Ascending aorta (tissue), 2 donors: ENCODE measurements around the gene TSPEAR. TPM values are rescaled to one million over a fixed set of nuclear protein-coding genes. Genes with fewer than 3 reads are reported as not detected.

Source experiments
- DNase-seq, 2 donors: peaks; one replicate each; pipeline ENCODE4 v3.0.0-alpha.2; 2019; ENCODE audit warnings: low spot score in 2 of 2
- H3K27ac ChIP-seq, 2 donors: fragments of 200-600 bp; sonication (generic); one replicate each; pipeline ENCODE4 v1.5.1; 2016 to 2017; ENCODE audit warnings: mild to moderate bottlenecking in 1 of 2
- H3K27me3 ChIP-seq: fragments of 200-600 bp; sonication (generic); one replicate; pipeline ENCODE4 v1.5.1; 2017
- H3K36me3 ChIP-seq, 2 donors: fragments of 200-600 bp; sonication (generic); one replicate each; pipeline ENCODE4 v1.5.1; 2016
- H3K4me1 ChIP-seq, 2 donors: fragments of 200-600 bp; sonication (generic); one replicate each; pipeline ENCODE4 v1.5.1; 2016 to 2017; ENCODE audit warnings: mild to moderate bottlenecking in 1 of 2
- H3K4me3 ChIP-seq, 2 donors: fragments of 200-600 bp; sonication (generic); one replicate each; pipeline ENCODE4 v1.5.1; 2016 to 2017; ENCODE audit warnings: mild to moderate bottlenecking in 1 of 2
- H3K9me3 ChIP-seq, 2 donors: fragments of 200-600 bp; sonication (generic); one replicate each; pipeline ENCODE4 v1.5.1; 2016
- intact Hi-C: fragments of 100-400 bp; cut with DNase I; formaldehyde crosslinking; loops from one replicate; pipeline ENCODE4 v1.15.1; 2023
- total RNA-seq: library from RNA; depleted of rRNA; stranded (reverse); fragments of >200 nt; gene quantifications from one replicate; pipeline ENCODE4 v1.1.0, GENCODE V29; 2016
- TF ChIP-seq, protein P1 (sequence below), 3 experiments: fragments of 200-600 bp in 2 of 3; fragments of 450-650 bp in 1 of 3; sonication (generic) in 2 of 3; IDR thresholded peaks; one replicate each; pipeline ENCODE4 v1.5.1; 2016 to 2019; ENCODE audit warnings: antibody characterized with exemption in 3 of 3, mild to moderate bottlenecking in 1 of 3, moderate library complexity in 1 of 3

The TSPEAR gene
- total RNA-seq, 1 donor from 2014 or later: not detected

DNA sequence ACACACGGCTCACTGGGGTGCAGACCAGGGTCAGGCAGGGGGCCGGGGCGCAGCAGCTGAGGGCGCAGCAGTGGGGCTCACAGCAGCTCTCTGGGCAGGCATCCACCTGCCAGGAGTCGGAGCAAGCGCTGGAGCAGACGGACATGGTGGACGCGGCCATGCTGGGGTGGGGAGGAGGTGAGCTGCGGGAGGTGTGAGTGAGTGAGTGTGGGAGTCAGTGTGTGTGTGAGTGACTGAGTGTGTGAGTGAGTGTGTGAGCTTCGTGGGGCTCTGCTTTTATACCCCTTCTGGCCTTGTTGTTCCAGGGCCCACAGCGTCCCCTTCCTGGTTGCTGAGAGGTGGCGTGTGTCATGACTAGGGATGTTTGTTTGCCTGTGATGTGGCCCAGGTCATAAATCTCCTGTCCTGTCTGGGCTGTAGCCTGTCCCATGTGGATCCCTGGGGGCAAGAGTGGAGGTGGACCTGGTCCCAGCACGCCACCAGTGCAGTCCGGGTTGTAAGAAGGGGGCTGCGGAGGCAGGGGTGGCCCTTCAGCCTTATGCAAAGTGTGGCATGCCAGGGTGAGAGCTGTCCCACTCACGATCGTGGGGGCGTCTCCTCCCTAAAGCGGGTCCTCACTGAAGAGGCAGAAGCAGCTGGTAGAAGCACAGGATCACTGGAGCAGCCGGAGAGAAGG is 171.2 kb downstream of the TSPEAR start, which contains the start of gene KRTAP10-1:
Gene KRTAP10-1, minus strand, starts transcription at position 205 of the 676 bp plus-strand sequence. Its CDS starts 45 bp downstream, at position 160.
- H3K36me3 ChIP-seq: no peaks in the 10 kb centered on the region
- intact Hi-C loops: no loop called here
- H3K4me3 ChIP-seq: no peak within 1 kb of the TSS
- H3K27ac ChIP-seq: no peak within 1 kb of the TSS
- TF ChIP-seq, protein P1, sequence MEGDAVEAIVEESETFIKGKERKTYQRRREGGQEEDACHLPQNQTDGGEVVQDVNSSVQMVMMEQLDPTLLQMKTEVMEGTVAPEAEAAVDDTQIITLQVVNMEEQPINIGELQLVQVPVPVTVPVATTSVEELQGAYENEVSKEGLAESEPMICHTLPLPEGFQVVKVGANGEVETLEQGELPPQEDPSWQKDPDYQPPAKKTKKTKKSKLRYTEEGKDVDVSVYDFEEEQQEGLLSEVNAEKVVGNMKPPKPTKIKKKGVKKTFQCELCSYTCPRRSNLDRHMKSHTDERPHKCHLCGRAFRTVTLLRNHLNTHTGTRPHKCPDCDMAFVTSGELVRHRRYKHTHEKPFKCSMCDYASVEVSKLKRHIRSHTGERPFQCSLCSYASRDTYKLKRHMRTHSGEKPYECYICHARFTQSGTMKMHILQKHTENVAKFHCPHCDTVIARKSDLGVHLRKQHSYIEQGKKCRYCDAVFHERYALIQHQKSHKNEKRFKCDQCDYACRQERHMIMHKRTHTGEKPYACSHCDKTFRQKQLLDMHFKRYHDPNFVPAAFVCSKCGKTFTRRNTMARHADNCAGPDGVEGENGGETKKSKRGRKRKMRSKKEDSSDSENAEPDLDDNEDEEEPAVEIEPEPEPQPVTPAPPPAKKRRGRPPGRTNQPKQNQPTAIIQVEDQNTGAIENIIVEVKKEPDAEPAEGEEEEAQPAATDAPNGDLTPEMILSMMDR (IDR thresholded peaks at IDR 0.05): no peak
- H3K4me1 ChIP-seq: no peaks in the 10 kb centered on the region
- H3K27me3 ChIP-seq: no peaks in the 10 kb centered on the region
- peaks cover 0 to 9% of the 10 kb centered on the region in 2 donors for H3K9me3 ChIP-seq
- DNase-seq: no peak

DNA sequence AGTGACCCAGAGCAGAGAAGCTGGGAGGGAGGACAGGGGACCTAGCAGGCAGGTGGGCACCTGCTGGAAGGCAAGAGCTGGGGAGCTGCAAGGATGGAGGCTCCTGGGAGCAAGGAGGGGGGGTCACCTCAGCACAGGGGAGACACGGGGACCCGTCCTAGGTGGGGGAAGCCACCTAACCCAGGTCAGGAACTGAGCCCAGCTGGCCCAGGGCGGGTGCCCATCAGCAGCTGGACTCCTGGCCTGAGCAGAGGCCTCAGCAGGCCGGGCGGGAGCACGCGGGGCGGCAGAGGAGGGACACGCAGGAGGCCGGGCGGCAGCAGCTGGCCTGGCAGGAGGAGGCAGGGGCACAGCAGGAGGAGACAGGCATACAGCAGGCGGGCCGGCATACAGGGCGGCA is 172.3 kb downstream of the TSPEAR start:
- Histone ChIP-seq H3K4me3 (no peak overlapping the region), H3K4me1 (no peaks in the 10 kb centered on the region), H3K9me3 (peaks cover 0 to 9% of the 10 kb centered on the region in 2 donors), H3K27me3 (no peaks in the 10 kb centered on the region), H3K27ac (no peak overlapping the region), H3K36me3 (no peaks in the 10 kb centered on the region)
- TF ChIP-seq, protein P1 (IDR thresholded peaks at IDR 0.05): no peak
- intact Hi-C loops: no loop called here
- DNase-seq: no peak

DNA sequence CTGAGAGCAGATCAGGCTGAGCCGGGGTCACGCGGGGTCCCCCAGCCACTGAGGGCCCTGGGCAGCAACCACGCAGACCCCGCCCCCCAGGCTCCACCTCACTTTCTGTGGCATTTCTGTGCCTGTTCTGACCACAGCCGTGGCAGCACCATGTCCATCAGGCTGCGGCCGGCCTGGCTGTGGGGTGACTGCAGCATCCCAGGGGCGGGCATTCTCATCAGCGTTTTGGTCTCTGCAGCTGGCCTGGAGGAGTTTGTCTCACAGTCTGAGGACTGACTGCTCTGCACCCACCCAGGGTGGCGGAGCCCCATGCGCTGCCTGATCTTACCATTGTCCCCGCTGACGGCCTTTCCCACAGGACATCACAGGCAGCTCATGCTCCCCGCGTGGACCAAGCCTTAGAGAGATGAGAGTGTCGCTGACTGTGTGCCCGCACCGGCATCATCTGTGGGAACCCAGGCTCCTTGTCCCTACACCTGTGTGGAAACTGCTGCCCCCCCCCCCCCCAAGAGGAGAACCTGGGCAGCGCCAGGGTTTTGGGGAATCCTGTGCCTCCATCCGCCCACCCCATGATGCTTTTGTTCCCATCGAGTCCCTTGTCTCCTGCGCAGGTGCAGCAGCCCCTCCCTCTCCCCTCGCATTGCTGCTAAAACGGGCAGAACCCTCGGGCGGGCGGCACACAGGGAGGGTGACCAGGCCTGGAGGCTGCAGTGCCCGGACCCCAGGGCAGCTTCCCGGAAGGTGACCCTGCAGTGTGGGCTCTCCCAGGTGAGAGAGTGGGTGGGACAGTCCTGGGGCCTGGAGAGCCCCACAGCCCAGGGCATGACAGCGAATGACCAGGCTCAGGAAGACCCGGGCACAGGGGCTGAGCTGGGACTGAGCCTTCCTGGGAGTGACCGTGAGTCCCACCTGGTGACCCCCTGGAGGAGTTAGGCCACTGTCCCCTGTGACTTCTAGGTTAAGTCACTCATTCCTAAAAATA is 173.2 kb downstream of the TSPEAR start:
- TF ChIP-seq, protein P1 (IDR thresholded peaks at IDR 0.05): no peak
- DNase-seq: no peak
- intact Hi-C loops: no loop called here

DNA sequence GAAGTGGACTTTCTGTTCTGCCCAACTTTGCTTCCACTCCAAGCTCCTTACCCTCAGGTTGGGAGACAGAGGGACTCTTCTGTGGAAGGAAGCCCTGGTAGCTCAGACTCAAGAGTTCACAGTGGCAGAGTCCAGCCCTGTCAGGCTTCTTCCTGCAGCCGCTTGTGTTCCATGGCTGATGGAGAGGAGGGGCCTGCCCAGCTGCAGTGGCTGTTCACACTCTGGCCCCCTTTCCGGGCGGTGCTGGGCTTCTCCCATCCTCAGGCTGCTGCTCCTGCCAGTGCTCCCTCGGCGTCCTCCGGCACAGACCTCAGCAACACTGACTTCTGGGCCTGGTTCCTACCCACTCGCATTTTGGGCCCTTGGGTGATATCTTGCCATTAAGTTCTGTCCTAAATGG is 175.4 kb downstream of the TSPEAR start:
- Histone ChIP-seq H3K4me3 (no peak overlapping the region), H3K4me1 (no peaks in the 10 kb centered on the region), H3K27me3 (no peaks in the 10 kb centered on the region), H3K27ac (no peak overlapping the region), H3K36me3 (no peaks in the 10 kb centered on the region), H3K9me3 (no peaks in the 10 kb centered on the region)
- intact Hi-C loops: no loop called here
- peak in 1 of 2 donors; percentile 35 for DNase-seq
- TF ChIP-seq, protein P1 (IDR thresholded peaks at IDR 0.05): no peak

More for the DNA sequence above, 173.2 kb downstream of the TSPEAR start:
- no peaks in the 10 kb centered on the region for H3K27me3 ChIP-seq
- H3K4me1 ChIP-seq: no peaks in the 10 kb centered on the region
- no peaks in the 10 kb centered on the region for H3K36me3 ChIP-seq
- no peak overlapping the region for H3K27ac ChIP-seq
- H3K9me3 ChIP-seq: peaks cover 0 to 9% of the 10 kb centered on the region in 2 donors
- H3K4me3 ChIP-seq: no peak overlapping the region

DNA sequence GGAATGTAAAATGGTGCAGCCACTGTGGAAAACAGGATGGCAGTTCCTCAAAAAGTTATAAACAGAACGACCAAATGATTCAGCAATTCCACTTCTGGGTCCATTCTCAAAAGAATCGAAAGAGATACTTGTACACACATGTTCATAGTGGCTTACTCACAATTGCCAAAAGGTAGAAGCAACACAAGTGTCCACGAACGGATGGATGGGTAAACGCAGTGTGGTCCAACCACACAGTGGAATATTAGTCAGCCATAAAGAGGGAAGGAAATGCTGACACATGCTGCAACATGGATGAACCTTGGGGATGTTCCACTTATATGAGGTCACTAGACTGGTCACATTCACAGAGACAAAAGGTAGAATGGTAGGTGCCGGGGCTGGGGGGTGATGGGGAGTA is 176.7 kb downstream of the TSPEAR start:
- DNase-seq: peak in 1 of 2 donors; percentile 25
- no peaks in the 10 kb centered on the region for H3K36me3 ChIP-seq
- intact Hi-C loops: no loop called here
- H3K27ac ChIP-seq: no peak overlapping the region
- no peak overlapping the region for H3K4me3 ChIP-seq
- no peaks in the 10 kb centered on the region for H3K9me3 ChIP-seq
- TF ChIP-seq, protein P1 (IDR thresholded peaks at IDR 0.05): no peak
- no peaks in the 10 kb centered on the region for H3K27me3 ChIP-seq
- no peaks in the 10 kb centered on the region for H3K4me1 ChIP-seq
